Activated T-cell treated with anti-CD3 and anti-CD28 coated beads, Interleukin-2, amount 50 U/mL, for 24 hours (primary cell): ENCODE data around the gene HSP90AB1.
A peak's percentile ranks its signal among the peaks of the same experiment; 100 is the strongest.

Source experiments
- DNase-seq: peaks from one replicate; pipeline ENCODE4 v3.0.0-alpha.2; 2020
- H3K27ac Mint-ChIP-seq: 2 replicates; pipeline ENCODE4 v1.8.0; 2020; ENCODE audit warnings: mild to moderate bottlenecking, mixed read lengths
- H3K27me3 Mint-ChIP-seq: 2 replicates; pipeline ENCODE4 v1.8.0; 2020; ENCODE audit warnings: mixed read lengths
- H3K36me3 Mint-ChIP-seq: 2 replicates; pipeline ENCODE4 v1.8.0; 2020; ENCODE audit warnings: low read depth, mixed read lengths
- H3K4me1 Mint-ChIP-seq: 2 replicates; pipeline ENCODE4 v1.8.0; 2020; ENCODE audit warnings: low read depth, mixed read lengths
- H3K4me3 Mint-ChIP-seq: 2 replicates; pipeline ENCODE4 v1.8.0; 2020; ENCODE audit warnings: mild to moderate bottlenecking, moderate library complexity, mixed read lengths
- H3K9me3 Mint-ChIP-seq: 2 replicates; pipeline ENCODE4 v1.8.0; 2020; ENCODE audit warnings: mixed read lengths

Gene HSP90AB1

DNA sequence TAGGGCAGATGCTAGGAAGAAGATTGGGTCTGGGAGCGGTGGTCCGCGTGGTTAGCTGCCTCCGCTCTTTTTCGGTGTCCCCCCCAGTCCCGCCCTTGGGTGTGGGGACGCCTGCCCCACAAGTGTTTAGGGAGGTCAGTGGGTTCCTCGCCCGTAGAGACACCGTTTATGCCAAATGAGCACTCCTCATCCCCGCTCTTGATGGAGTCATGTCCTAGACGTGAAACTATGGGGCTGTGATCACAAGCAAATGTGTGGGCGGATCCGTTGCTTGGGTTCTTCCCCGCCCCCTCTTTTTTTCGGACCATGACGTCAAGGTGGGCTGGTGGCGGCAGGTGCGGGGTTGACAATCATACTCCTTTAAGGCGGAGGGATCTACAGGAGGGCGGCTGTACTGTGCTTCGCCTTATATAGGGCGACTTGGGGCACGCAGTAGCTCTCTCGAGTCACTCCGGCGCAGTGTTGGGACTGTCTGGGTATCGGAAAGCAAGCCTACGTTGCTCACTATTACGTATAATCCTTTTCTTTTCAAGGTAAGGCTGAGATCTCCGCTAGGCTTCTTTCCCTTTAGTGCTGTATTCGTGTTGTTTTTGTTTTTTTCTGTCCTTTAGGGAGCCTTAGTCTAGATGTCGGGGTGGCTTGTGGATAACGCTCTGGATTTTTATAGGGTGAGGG lies at the start of gene HSP90AB1:
TSS of gene HSP90AB1 (plus strand) at position 439 of the 675 bp plus-strand sequence. CDS start 1,529 bp downstream, outside the sequence.
- Mint-ChIP-seq H3K9me3 (no peaks in the 10 kb centered on the region), H3K27me3 (no peaks in the 10 kb centered on the region), H3K27ac (peak within 1 kb of the TSS; percentile 100), H3K36me3 (peaks cover 55% of the 10 kb centered on the region), H3K4me3 (peak within 1 kb of the TSS; percentile 98), H3K4me1 (peaks cover 48% of the 10 kb centered on the region)
- peak; percentile 96 for DNase-seq

- H3K4me1 Mint-ChIP-seq: no peaks in the 10 kb centered on the region
- H3K36me3 Mint-ChIP-seq: no peaks in the 10 kb centered on the region
- no peak overlapping the region for H3K4me3 Mint-ChIP-seq
- H3K9me3 Mint-ChIP-seq: no peaks in the 10 kb centered on the region
- peaks cover 3% of the 10 kb centered on the region for H3K27me3 Mint-ChIP-seq
- H3K27ac Mint-ChIP-seq: no peak overlapping the region
- DNase-seq: no peak
Measured at GRCh38 chr6:44198684-44199083, 48.2 kb upstream of the HSP90AB1 start.

- H3K9me3 Mint-ChIP-seq: no peaks in the 10 kb centered on the region
- no peak overlapping the region for H3K4me3 Mint-ChIP-seq
- no peaks in the 10 kb centered on the region for H3K27me3 Mint-ChIP-seq
- DNase-seq: no peak
- H3K4me1 Mint-ChIP-seq: no peaks in the 10 kb centered on the region
- no peak overlapping the region for H3K27ac Mint-ChIP-seq
- H3K36me3 Mint-ChIP-seq: no peaks in the 10 kb centered on the region
Measured at GRCh38 chr6:44199883-44200282, 47.0 kb upstream of the HSP90AB1 start.

DNA sequence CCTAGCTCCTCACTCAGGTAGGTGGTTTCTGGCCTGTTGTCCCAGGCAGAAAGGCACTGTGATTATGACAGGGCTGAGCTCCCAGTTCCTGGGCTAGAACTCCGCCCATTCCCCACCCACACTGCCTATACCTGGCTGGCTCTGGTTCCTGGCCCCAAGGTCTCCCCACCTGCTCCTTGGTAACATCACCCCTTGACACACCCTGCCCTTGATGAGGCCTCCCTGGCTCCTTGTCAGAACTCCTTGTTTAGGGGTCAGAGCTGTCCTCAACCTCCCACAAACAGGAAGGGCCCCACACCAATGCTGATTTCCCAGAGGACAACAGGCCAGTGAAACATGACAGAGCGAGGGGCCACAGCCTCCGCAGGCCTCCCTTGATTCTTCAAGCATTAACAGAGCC lies 45.7 kb upstream of the HSP90AB1 start:
- Mint-ChIP-seq H3K4me1 (no peaks in the 10 kb centered on the region), H3K36me3 (no peaks in the 10 kb centered on the region), H3K9me3 (no peaks in the 10 kb centered on the region), H3K27ac (no peak overlapping the region), H3K27me3 (no peaks in the 10 kb centered on the region), H3K4me3 (no peak overlapping the region)
- no peak for DNase-seq

DNA sequence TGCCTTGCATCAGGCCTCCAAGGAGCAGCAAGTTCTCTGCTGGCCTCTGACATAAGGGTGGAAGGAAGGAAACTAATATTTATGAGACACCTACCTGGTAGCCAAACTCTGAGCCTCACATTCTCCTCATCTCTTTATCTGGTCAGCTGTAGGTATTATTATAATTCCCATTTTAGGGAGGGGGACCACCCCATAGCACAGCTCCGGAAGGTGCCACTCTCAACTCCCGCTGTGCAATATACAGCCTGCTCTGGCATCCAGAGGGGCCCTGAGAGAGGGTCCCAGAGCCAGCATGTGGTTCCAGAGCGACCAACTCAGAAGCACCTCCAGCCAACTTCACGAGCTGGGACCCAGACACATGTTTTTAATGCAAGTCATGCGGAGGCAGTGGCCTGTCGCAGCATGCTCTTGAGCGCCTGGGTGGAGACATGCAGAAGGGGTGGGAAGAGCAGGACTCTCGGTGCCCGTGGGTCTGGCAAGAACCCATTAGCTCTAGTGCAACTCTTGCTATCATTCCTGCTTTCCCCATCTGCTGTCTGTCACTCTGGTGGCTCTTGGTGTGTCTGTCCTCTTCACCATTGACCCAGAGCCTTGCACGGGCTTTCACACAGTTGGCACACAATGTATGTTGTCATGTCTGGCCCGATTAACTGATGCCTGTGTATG lies 45.1 kb upstream of the HSP90AB1 start:
- no peak overlapping the region for H3K27ac Mint-ChIP-seq
- no peak for DNase-seq
- H3K4me1 Mint-ChIP-seq: no peaks in the 10 kb centered on the region
- no peaks in the 10 kb centered on the region for H3K36me3 Mint-ChIP-seq
- no peaks in the 10 kb centered on the region for H3K9me3 Mint-ChIP-seq
- H3K27me3 Mint-ChIP-seq: no peaks in the 10 kb centered on the region
- no peak overlapping the region for H3K4me3 Mint-ChIP-seq

GRCh38 chr6:44202332-44202971 lies 44.4 kb upstream of the HSP90AB1 start:
- Mint-ChIP-seq H3K36me3 (no peaks in the 10 kb centered on the region), H3K9me3 (no peaks in the 10 kb centered on the region), H3K4me1 (no peaks in the 10 kb centered on the region), H3K27me3 (no peaks in the 10 kb centered on the region), H3K27ac (no peak overlapping the region), H3K4me3 (no peak overlapping the region)
- no peak for DNase-seq

GRCh38 chr6:44202972-44203750 lies 43.7 kb upstream of the HSP90AB1 start:
- H3K4me1 Mint-ChIP-seq: no peaks in the 10 kb centered on the region

GRCh38 chr6:44203955-44204354 lies 42.9 kb upstream of the HSP90AB1 start:
- H3K4me3 Mint-ChIP-seq: no peak overlapping the region
- no peak overlapping the region for H3K27ac Mint-ChIP-seq
- H3K27me3 Mint-ChIP-seq: no peaks in the 10 kb centered on the region
- no peaks in the 10 kb centered on the region for H3K4me1 Mint-ChIP-seq
- DNase-seq: no peak
- H3K9me3 Mint-ChIP-seq: no peaks in the 10 kb centered on the region
- no peaks in the 10 kb centered on the region for H3K36me3 Mint-ChIP-seq

More at GRCh38 chr6:44202972-44203750, 43.7 kb upstream of the HSP90AB1 start:
- Mint-ChIP-seq H3K9me3 (no peaks in the 10 kb centered on the region), H3K4me3 (no peak overlapping the region), H3K36me3 (no peaks in the 10 kb centered on the region), H3K27me3 (no peaks in the 10 kb centered on the region), H3K27ac (no peak overlapping the region)
- DNase-seq: no peak

GRCh38 chr6:44207966-44208365 lies 38.9 kb upstream of the HSP90AB1 start:
- H3K4me3 Mint-ChIP-seq: no peak overlapping the region
- no peaks in the 10 kb centered on the region for H3K4me1 Mint-ChIP-seq
- no peak for DNase-seq
- H3K9me3 Mint-ChIP-seq: no peaks in the 10 kb centered on the region
- no peak overlapping the region for H3K27ac Mint-ChIP-seq
- H3K36me3 Mint-ChIP-seq: no peaks in the 10 kb centered on the region
- H3K27me3 Mint-ChIP-seq: no peaks in the 10 kb centered on the region

DNA sequence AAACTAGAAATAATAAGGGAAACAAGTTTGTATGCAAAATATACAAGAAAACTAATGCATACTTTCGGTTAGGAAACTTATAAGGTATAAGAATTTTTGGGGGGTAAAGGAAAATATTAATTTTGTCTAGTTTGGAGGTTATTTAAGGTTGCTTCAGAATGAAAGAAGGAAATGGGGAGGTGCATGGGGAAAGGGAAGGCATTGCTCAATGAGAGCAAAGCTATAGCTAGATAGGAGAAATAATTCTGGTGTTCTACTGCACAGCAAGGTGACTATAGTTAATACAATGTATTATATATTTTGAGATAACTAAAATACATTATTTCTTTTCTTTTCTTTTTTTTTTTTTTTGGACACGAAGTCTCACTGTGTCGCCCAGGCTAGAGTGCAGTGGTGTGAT lies 35.6 kb upstream of the HSP90AB1 start:
- Mint-ChIP-seq H3K4me1 (no peaks in the 10 kb centered on the region), H3K9me3 (no peaks in the 10 kb centered on the region), H3K27ac (no peak overlapping the region), H3K36me3 (no peaks in the 10 kb centered on the region), H3K4me3 (no peak overlapping the region), H3K27me3 (peaks cover 4% of the 10 kb centered on the region)
- no peak for DNase-seq

- Mint-ChIP-seq H3K27ac (no peak overlapping the region), H3K36me3 (no peaks in the 10 kb centered on the region), H3K4me1 (peaks cover 7% of the 10 kb centered on the region), H3K9me3 (no peaks in the 10 kb centered on the region), H3K27me3 (peaks cover 24% of the 10 kb centered on the region), H3K4me3 (no peak overlapping the region)
- no peak for DNase-seq
Measured at GRCh38 chr6:44214307-44214706, 32.6 kb upstream of the HSP90AB1 start.

- Mint-ChIP-seq H3K36me3 (no peaks in the 10 kb centered on the region), H3K4me1 (peaks cover 22% of the 10 kb centered on the region), H3K4me3 (no peak within 1 kb of the TSS), H3K27me3 (peaks cover 27% of the 10 kb centered on the region), H3K27ac (no peak within 1 kb of the TSS), H3K9me3 (no peaks in the 10 kb centered on the region)
- no peak for DNase-seq
Measured at GRCh38 chr6:44216677-44217331, 30.1 kb upstream of the HSP90AB1 start, which contains the start of gene MYMX. Gene MYMX, plus strand, starts transcription at chr6:44216926. Its CDS starts 546 bp downstream, at chr6:44217472.

DNA sequence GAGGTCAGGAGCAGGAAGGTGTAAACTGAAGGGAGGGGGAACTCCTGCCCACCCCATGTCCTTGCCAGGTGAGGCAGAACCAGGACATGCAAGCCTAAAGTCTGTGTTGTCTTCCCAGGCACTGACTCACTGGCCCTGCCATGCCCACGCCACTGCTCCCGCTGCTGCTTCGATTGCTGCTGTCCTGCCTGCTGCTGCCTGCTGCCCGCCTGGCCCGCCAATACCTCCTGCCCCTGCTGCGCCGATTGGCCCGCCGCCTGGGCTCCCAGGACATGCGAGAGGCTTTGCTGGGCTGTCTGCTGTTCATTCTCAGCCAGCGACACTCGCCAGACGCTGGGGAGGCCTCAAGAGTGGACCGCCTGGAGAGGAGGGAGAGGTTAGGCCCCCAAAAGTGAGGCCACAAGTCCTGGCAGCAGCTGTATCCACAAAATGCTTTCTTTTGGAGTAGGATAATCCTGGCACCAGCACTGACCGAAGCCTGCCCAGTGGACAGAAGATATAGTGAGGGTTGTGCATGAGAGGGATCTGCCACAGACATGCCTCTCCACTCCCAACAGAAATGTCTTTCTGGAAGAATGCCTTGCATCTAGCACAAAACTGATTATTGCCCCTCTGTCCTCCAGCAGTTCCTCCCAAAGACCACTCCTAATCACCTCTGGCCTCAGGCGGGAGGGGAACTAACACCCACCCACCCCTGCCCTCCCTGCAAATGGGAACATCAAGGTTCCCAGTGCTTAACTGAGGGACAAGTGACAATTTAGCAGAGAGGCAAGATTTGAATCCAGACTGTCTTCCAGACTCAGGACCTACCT lies 29.4 kb upstream of the HSP90AB1 start:
- no peak overlapping the region for H3K27ac Mint-ChIP-seq
- no peaks in the 10 kb centered on the region for H3K9me3 Mint-ChIP-seq
- no peaks in the 10 kb centered on the region for H3K36me3 Mint-ChIP-seq
- peaks cover 27% of the 10 kb centered on the region for H3K27me3 Mint-ChIP-seq
- peaks cover 28% of the 10 kb centered on the region for H3K4me1 Mint-ChIP-seq
- H3K4me3 Mint-ChIP-seq: no peak overlapping the region
- no peak for DNase-seq
